ENCODE results near the gene CCDC142. TPM values are rescaled to one million over a fixed set of nuclear protein-coding genes. Genes with fewer than 3 reads are reported as not detected.

The CCDC142 gene
- total RNA-seq, 1 experiment from 2014 or later, result 24.2 TPM

DNA sequence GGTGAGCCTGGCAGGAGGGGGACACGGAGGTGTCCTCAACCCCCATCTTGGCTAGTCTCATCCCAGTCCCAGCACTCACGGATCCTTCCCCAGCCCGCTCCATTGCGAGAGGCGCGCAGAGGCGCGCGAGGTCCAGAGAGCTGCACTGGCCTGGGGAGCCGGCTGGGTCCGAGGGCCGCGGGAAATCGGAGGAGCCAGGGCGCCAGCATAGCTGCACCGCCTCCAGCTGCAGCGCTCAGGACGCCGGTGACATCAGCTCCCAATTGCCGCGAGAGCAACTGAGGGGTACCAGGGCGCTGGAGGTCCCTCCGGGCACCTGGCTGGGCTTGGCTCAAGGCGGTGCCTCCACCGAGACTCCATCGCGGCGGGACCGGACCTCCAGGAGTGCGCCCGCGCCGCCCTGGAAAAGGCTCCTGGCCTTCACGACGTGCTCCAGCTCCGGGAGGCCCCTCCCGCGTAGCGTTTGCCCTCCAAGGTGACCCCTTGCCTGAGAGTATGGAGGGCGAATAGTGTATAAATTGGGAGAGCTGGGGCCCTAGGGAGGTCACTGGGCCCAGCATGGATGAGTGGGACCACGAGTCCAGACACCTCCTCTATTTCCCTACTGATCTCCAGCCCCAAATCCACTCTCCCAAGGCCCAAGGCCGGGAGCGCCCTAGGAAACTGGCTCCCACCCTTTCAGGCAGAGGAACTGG lies 46.5 kb downstream of the CCDC142 start:
- H3K4me1 ChIP-seq (ENCODE audit: control insufficient read depth, insufficient read depth, low read length), result peaks cover 6% of the 10 kb centered on the region
- ChIA-PET CTCF (no interaction called here), POLR2A (no interaction called here)
- no peak for TF ChIP-seq SIN3A (IDR thresholded peaks at IDR 0.05; ENCODE audit: borderline replicate concordance, insufficient read depth, low read depth, low read length)
- TF ChIP-seq, protein P1, sequence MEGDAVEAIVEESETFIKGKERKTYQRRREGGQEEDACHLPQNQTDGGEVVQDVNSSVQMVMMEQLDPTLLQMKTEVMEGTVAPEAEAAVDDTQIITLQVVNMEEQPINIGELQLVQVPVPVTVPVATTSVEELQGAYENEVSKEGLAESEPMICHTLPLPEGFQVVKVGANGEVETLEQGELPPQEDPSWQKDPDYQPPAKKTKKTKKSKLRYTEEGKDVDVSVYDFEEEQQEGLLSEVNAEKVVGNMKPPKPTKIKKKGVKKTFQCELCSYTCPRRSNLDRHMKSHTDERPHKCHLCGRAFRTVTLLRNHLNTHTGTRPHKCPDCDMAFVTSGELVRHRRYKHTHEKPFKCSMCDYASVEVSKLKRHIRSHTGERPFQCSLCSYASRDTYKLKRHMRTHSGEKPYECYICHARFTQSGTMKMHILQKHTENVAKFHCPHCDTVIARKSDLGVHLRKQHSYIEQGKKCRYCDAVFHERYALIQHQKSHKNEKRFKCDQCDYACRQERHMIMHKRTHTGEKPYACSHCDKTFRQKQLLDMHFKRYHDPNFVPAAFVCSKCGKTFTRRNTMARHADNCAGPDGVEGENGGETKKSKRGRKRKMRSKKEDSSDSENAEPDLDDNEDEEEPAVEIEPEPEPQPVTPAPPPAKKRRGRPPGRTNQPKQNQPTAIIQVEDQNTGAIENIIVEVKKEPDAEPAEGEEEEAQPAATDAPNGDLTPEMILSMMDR (IDR thresholded peaks at IDR 0.05), result no peak
- TF ChIP-seq, protein P2, sequence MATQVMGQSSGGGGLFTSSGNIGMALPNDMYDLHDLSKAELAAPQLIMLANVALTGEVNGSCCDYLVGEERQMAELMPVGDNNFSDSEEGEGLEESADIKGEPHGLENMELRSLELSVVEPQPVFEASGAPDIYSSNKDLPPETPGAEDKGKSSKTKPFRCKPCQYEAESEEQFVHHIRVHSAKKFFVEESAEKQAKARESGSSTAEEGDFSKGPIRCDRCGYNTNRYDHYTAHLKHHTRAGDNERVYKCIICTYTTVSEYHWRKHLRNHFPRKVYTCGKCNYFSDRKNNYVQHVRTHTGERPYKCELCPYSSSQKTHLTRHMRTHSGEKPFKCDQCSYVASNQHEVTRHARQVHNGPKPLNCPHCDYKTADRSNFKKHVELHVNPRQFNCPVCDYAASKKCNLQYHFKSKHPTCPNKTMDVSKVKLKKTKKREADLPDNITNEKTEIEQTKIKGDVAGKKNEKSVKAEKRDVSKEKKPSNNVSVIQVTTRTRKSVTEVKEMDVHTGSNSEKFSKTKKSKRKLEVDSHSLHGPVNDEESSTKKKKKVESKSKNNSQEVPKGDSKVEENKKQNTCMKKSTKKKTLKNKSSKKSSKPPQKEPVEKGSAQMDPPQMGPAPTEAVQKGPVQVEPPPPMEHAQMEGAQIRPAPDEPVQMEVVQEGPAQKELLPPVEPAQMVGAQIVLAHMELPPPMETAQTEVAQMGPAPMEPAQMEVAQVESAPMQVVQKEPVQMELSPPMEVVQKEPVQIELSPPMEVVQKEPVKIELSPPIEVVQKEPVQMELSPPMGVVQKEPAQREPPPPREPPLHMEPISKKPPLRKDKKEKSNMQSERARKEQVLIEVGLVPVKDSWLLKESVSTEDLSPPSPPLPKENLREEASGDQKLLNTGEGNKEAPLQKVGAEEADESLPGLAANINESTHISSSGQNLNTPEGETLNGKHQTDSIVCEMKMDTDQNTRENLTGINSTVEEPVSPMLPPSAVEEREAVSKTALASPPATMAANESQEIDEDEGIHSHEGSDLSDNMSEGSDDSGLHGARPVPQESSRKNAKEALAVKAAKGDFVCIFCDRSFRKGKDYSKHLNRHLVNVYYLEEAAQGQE (IDR thresholded peaks at IDR 0.05; ENCODE audit: insufficient read depth in 1 of 2, low read depth in 2 of 2, low read length in 1 of 2), result no peak
- TF ChIP-seq TCF7L2 (IDR thresholded peaks at IDR 0.05; ENCODE audit: low read depth, low read length), result no peak
- no peak for TF ChIP-seq POLR2AphosphoS5 (IDR thresholded peaks at IDR 0.05; ENCODE audit: low read depth, low read length)
- H3K9me3 ChIP-seq (ENCODE audit: control insufficient read depth, insufficient read depth, low read depth, low read length), result no peaks in the 10 kb centered on the region
- ATAC-seq, result no peak
- in situ Hi-C loops (cut with HindIII; ENCODE audit: low pct_unique_long_range_greater_than_20kb, low sequenced_read_pairs), result no loop called here
- no TSS peak for BruUV-seq (replicated peaks)
- no peak overlapping the region for H3K27ac ChIP-seq (ENCODE audit: low read length)
- no peak overlapping the region for H3K4me3 ChIP-seq (ENCODE audit: low read depth in 2 of 2, low read length in 2 of 2)
- no peak for DNase-seq (ENCODE audit: low read depth, low spot score)
- H3K36me3 ChIP-seq (ENCODE audit: control insufficient read depth, insufficient read depth, low read length), result peaks cover 3% of the 10 kb centered on the region; the same call in 1 of the 2 replicates
- intact Hi-C loops (cut with micrococcal nuclease; ENCODE audit: unreplicated experiment), result no loop called here
- no peaks in the 10 kb centered on the region for H3K27me3 ChIP-seq (ENCODE audit: control insufficient read depth, insufficient read depth, low read length)

DNA sequence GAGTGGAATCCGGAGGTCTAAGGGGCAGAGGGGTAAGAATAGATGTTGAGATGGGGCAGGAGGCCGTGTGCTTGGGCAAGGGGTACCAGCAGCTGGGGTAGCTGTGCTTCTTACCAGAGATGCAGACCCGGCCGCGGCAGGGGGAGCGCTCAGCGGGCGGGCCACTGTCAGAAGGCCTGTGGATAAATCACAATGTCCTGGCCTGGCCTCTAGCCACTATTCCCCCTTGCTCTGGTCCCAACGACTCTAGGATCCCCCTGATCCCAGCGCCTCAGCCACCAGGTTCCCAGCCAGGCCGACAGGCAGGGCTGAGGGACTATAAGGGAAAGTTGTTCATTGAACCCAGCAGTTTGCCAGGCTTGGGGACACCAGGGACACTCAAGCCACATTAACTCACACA lies 52.3 kb downstream of the CCDC142 start:
- peaks cover 7% of the 10 kb centered on the region for H3K36me3 ChIP-seq (ENCODE audit: control insufficient read depth, insufficient read depth, low read length)
- intact Hi-C loops (cut with micrococcal nuclease; ENCODE audit: unreplicated experiment) (no loop called here), in situ Hi-C loops (cut with HindIII; ENCODE audit: low pct_unique_long_range_greater_than_20kb, low sequenced_read_pairs) (no loop called here)
- ATAC-seq (no peak), DNase-seq (ENCODE audit: low read depth, low spot score) (no peak)
- H3K4me1 ChIP-seq (ENCODE audit: control insufficient read depth, insufficient read depth, low read length), result peaks cover 3% of the 10 kb centered on the region; the same call in 1 of the 2 replicates
- POLR2A ChIA-PET, result no interaction called here
- CTCF ChIA-PET, result interaction anchor here (0.7 kb wide), 1 partner anchor 25 kb away, joined by 3 read pairs; no protein-coding TSS in a partner anchor
- no peak overlapping the region for H3K4me3 ChIP-seq (ENCODE audit: low read depth in 2 of 2, low read length in 2 of 2)
- H3K27ac ChIP-seq (ENCODE audit: low read length), result no peak overlapping the region
- TF ChIP-seq, protein P1 (IDR thresholded peaks at IDR 0.05), result no peak
- no peak for TF ChIP-seq TCF7L2 (IDR thresholded peaks at IDR 0.05; ENCODE audit: low read depth, low read length)
- TF ChIP-seq, protein P2 (IDR thresholded peaks at IDR 0.05; ENCODE audit: insufficient read depth in 1 of 2, low read depth in 2 of 2, low read length in 1 of 2), result no peak
- TF ChIP-seq POLR2AphosphoS5 (IDR thresholded peaks at IDR 0.05; ENCODE audit: low read depth, low read length), result no peak
- no peak for TF ChIP-seq SIN3A (IDR thresholded peaks at IDR 0.05; ENCODE audit: borderline replicate concordance, insufficient read depth, low read depth, low read length)
- no peaks in the 10 kb centered on the region for H3K9me3 ChIP-seq (ENCODE audit: control insufficient read depth, insufficient read depth, low read depth, low read length)
- no TSS peak for BruUV-seq (replicated peaks)
- no peaks in the 10 kb centered on the region for H3K27me3 ChIP-seq (ENCODE audit: control insufficient read depth, insufficient read depth, low read length)
